Natural killer cell (primary cell): Measurements from ENCODE around the gene TECPR1. TPM values are rescaled to one million over a fixed set of nuclear protein-coding genes. Genes with fewer than 3 reads are reported as not detected.

Experiments used
- ATAC-seq, 3 donors: fragments of 150-1000 bp in 2 of 3; fragments of 200-7000 bp in 1 of 3; cut with Tn5 transposase; 1 replicate in 1 of 3; 2 replicates in 2 of 3; pipeline ENCODE4 v1.10.0; 2021; ENCODE audit warnings: mild to moderate bottlenecking in 2 of 3, moderate library complexity in 2 of 3
- DNase-seq, 2 donors: peaks; one replicate each; pipeline versions ENCODE4 v3.0.0 to v3.0.0-alpha.2; 2013 to 2021; ENCODE audit warnings: mixed read lengths in 1 of 2
- H3K27ac ChIP-seq: one replicate; pipeline ENCODE4 v1.5.1; 2013; ENCODE audit warnings: mild to moderate bottlenecking, low read length
- H3K27me3 ChIP-seq: one replicate; pipeline ENCODE4 v1.6.1; 2013; ENCODE audit warnings: low read length; ENCODE audit not compliant: control insufficient read depth, insufficient read depth
- H3K36me3 ChIP-seq: one replicate; pipeline ENCODE4 v1.6.1; 2013; ENCODE audit warnings: low read length; ENCODE audit not compliant: control insufficient read depth, insufficient read depth
- H3K4me1 ChIP-seq: one replicate; pipeline ENCODE4 v1.6.1; 2013; ENCODE audit warnings: low read length; ENCODE audit not compliant: control insufficient read depth, insufficient read depth
- H3K4me3 ChIP-seq: one replicate; pipeline ENCODE4 v1.5.1; 2013; ENCODE audit warnings: low read length
- H3K9me3 ChIP-seq: one replicate; pipeline ENCODE4 v1.6.1; 2013; ENCODE audit warnings: low read length; ENCODE audit not compliant: control insufficient read depth, insufficient read depth
- H3K27ac Mint-ChIP-seq, 2 donors: one replicate each; pipeline ENCODE4 v1.8.0; 2022; ENCODE audit warnings: mild to moderate bottlenecking in 2 of 2, mixed read lengths in 2 of 2, moderate library complexity in 1 of 2
- H3K27me3 Mint-ChIP-seq, 2 donors: one replicate each; pipeline ENCODE4 v1.8.0; 2022; ENCODE audit warnings: low read depth in 2 of 2, mixed read lengths in 2 of 2
- H3K36me3 Mint-ChIP-seq: one replicate; pipeline ENCODE4 v1.8.0; 2022; ENCODE audit warnings: mixed read lengths
- H3K4me1 Mint-ChIP-seq, 2 donors: one replicate each; pipeline ENCODE4 v1.8.0; 2022; ENCODE audit warnings: mixed read lengths in 2 of 2
- H3K4me3 Mint-ChIP-seq: one replicate; pipeline ENCODE4 v1.8.0; 2022; ENCODE audit warnings: mild to moderate bottlenecking, moderate library complexity, mixed read lengths
- H3K9me3 Mint-ChIP-seq, 2 donors: one replicate each; pipeline ENCODE4 v1.8.0; 2022; ENCODE audit warnings: mixed read lengths in 2 of 2
- WGBS: methylation state at CpG from one replicate; pipeline ENCODE4 v1.1.7; 2013; ENCODE audit warnings: missing lambda C conversion rate; ENCODE audit not compliant: insufficient coverage; 5-methylcytosine and 5-hydroxymethylcytosine counted together
- intact Hi-C: fragments of 100-400 bp; cut with micrococcal nuclease; formaldehyde crosslinking; loops from one replicate; pipeline ENCODE4 v1.14.2; 2022
- total RNA-seq, 4 donors: library from RNA; stranded (reverse); fragments of 120-200 nt in 1 of 4; gene quantifications; one replicate each; pipeline versions ENCODE4 v1.2.3 to v1.2.4, GENCODE V29; 2013 to 2022
- TF ChIP-seq, protein P1 (sequence below): fragments of 200-600 bp; IDR thresholded peaks from one replicate; pipeline ENCODE4 v1.8.0; 2022; ENCODE audit warnings: antibody characterized with exemption

TECPR1 gene
- total RNA-seq, 3 donors from 2014 or later (not counting 1 experiment from before 2014, with no cell fraction given), result 68.8 to 76.7 (median 70.3) TPM

DNA sequence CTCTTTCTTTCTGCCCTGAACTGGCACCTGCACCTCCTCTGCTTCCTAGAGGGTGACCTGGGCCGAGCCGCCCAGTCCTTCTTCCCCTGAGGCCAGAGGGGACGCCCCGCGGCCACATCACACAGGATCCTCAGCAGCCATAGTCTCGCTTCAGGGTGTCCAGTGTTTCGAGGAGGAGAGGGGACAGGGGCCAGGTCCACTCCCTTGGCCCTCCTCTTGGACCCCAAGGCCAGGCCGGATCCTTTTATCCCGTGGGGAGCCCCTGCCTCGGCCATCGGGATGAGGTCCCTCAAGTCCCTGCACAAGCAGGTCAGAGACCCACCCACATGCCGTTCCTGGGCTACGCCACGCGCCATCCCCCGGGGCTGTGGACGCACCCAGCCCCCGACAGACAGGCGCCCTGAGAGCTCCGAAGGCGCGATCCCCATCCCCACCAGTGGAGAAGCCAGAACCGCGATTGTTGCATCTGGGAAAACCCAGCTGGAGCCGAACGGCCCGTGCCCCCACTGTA is 37.2 kb downstream of the TECPR1 start:
- peaks cover 10% of the 10 kb centered on the region for H3K4me1 ChIP-seq
- ATAC-seq, result no peak

DNA sequence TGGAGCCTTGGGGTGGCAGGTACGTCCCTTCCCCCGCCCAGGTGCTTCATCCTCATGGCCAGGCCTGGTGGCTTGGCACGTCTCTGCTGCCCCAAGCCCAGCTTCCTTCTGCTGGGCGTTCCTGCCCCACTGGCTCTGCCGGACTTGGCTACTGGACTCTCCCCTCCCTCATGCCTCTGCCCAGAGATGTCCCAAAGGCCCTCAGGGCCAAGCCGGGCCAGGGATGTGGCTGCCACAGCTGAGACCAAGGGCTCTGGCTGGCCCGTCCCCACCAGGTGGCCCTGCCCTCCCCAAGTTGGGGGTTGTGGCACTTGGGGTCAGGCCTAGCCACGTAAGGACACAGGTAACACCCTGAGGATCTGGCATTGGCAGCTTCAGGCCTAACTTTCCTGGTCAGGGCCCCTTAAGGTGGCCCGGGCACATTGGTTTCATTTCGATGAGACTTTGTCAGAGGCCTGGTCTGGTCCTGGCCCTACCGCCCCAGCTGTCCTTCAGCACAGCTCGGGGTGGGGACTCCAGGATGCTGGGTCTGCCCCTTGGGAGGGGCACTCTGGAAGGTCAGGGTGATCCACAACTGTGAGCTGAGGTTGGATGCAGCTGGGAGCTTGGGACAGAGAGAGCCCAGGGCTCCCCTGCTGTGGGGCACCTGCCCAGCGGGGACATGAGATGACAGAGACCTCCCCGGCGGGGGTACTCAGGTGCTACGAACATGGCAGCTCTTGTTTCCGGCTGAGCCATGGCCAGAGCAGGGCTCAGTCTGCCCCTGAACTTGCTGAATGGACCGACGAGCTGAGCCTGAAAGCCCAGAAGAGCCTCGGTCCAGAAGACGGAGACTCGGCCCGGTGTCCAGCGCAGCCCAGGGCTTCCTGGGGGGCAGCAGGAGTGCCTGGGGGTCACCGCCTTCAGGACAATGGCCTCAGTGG is 37.9 kb downstream of the TECPR1 start:
- H3K27me3 Mint-ChIP-seq, result no peaks in the 10 kb centered on the region
- H3K27ac Mint-ChIP-seq, result no peak overlapping the region
- H3K36me3 ChIP-seq, result no peaks in the 10 kb centered on the region
- H3K27me3 ChIP-seq, result peaks cover 6% of the 10 kb centered on the region
- ATAC-seq (no peak), DNase-seq (no peak)
- no peak overlapping the region for H3K4me3 ChIP-seq
- intact Hi-C loops, result no loop called here
- no peak overlapping the region for H3K27ac ChIP-seq
- no peak overlapping the region for H3K4me3 Mint-ChIP-seq
- H3K4me1 Mint-ChIP-seq, result peaks cover 8 to 16% of the 10 kb centered on the region in 2 donors
- H3K9me3 Mint-ChIP-seq, result no peaks in the 10 kb centered on the region
- H3K4me1 ChIP-seq, result peaks cover 10% of the 10 kb centered on the region
- WGBS, result 91% methylated on average over 25 of the region's 25 CpGs
- no peaks in the 10 kb centered on the region for H3K36me3 Mint-ChIP-seq
- TF ChIP-seq, protein P1, sequence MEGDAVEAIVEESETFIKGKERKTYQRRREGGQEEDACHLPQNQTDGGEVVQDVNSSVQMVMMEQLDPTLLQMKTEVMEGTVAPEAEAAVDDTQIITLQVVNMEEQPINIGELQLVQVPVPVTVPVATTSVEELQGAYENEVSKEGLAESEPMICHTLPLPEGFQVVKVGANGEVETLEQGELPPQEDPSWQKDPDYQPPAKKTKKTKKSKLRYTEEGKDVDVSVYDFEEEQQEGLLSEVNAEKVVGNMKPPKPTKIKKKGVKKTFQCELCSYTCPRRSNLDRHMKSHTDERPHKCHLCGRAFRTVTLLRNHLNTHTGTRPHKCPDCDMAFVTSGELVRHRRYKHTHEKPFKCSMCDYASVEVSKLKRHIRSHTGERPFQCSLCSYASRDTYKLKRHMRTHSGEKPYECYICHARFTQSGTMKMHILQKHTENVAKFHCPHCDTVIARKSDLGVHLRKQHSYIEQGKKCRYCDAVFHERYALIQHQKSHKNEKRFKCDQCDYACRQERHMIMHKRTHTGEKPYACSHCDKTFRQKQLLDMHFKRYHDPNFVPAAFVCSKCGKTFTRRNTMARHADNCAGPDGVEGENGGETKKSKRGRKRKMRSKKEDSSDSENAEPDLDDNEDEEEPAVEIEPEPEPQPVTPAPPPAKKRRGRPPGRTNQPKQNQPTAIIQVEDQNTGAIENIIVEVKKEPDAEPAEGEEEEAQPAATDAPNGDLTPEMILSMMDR, result no peak
- no peaks in the 10 kb centered on the region for H3K9me3 ChIP-seq

More for the DNA sequence above, 37.2 kb downstream of the TECPR1 start:
- TF ChIP-seq, protein P1, result no peak
- no peaks in the 10 kb centered on the region for H3K9me3 ChIP-seq
- no peaks in the 10 kb centered on the region for H3K9me3 Mint-ChIP-seq
- H3K4me3 ChIP-seq, result no peak overlapping the region
- no peak overlapping the region for H3K27ac Mint-ChIP-seq
- H3K27me3 Mint-ChIP-seq, result no peaks in the 10 kb centered on the region
- WGBS, result 96% methylated on average over 27 of the region's 27 CpGs
- peaks cover 6% of the 10 kb centered on the region for H3K27me3 ChIP-seq
- peaks cover 8 to 19% of the 10 kb centered on the region in 2 donors for H3K4me1 Mint-ChIP-seq
- no peaks in the 10 kb centered on the region for H3K36me3 Mint-ChIP-seq
- DNase-seq, result no peak
- intact Hi-C loops, result no loop called here
- H3K36me3 ChIP-seq, result no peaks in the 10 kb centered on the region
- no peak overlapping the region for H3K4me3 Mint-ChIP-seq
- H3K27ac ChIP-seq, result no peak overlapping the region

DNA sequence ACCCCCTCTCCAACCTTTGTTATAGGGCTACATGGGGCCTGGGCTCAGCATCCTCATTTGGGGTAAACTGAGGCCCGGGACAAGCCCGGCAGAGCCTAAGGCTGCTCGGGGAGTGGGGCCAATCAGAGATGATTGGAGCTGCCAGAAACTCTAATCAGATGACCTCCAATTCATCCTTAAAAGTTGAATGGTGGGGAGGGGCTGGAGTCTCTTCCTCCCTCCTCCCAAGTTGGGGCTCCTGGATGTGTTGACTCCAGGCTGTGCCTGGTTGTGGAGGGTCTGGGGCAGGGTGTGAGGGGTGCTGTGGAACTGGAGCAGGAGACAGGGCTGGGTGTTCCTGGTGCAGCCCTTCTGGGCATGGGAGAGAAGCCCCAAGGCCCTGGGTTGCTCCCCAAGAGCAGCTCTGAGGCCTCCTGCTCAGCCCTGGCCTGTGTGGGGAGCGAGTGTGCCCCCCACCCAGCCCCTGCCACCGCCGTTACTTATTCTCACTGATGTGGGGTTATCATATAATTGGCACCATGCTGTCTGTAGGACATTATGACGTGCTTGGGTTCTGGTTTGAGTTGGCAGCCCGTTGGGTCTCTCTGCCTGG is 38.6 kb downstream of the TECPR1 start:
- no peaks in the 10 kb centered on the region for H3K9me3 ChIP-seq
- DNase-seq, result no peak
- H3K4me3 Mint-ChIP-seq, result no peak overlapping the region
- H3K4me1 Mint-ChIP-seq, result peaks cover 3 to 9% of the 10 kb centered on the region in 2 donors
- H3K9me3 Mint-ChIP-seq, result no peaks in the 10 kb centered on the region
- H3K27ac ChIP-seq, result no peak overlapping the region
- H3K36me3 Mint-ChIP-seq, result no peaks in the 10 kb centered on the region
- intact Hi-C loops, result no loop called here
- no peak overlapping the region for H3K27ac Mint-ChIP-seq
- H3K36me3 ChIP-seq, result no peaks in the 10 kb centered on the region
- no peak overlapping the region for H3K4me3 ChIP-seq
- no peak for ATAC-seq
- 87% methylated on average over 8 of the region's 8 CpGs for WGBS
- H3K27me3 Mint-ChIP-seq, result no peaks in the 10 kb centered on the region
- H3K4me1 ChIP-seq, result peaks cover 10% of the 10 kb centered on the region
- TF ChIP-seq, protein P1, result no peak
- H3K27me3 ChIP-seq, result peaks cover 6% of the 10 kb centered on the region
